Measurements from ENCODE around the gene LRRC8B. TPM values are rescaled to one million over a fixed set of nuclear protein-coding genes. Genes with fewer than 3 reads are reported as not detected.

LRRC8B gene
- total RNA-seq, 2 donors from 2014 or later, result 39.2 to 39.4 TPM

DNA sequence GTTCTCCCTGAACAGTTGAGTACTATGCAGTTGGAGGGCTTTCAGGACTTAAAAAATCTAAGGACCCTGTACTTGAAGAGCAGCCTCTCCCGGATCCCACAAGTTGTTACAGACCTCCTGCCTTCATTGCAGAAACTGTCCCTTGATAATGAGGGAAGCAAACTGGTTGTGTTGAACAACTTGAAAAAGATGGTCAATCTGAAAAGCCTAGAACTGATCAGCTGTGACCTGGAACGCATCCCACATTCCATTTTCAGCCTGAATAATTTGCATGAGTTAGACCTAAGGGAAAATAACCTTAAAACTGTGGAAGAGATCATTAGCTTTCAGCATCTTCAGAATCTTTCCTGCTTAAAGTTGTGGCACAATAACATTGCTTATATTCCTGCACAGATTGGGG is 59.6 kb downstream of the LRRC8B start:
- TF ChIP-seq, protein P1, sequence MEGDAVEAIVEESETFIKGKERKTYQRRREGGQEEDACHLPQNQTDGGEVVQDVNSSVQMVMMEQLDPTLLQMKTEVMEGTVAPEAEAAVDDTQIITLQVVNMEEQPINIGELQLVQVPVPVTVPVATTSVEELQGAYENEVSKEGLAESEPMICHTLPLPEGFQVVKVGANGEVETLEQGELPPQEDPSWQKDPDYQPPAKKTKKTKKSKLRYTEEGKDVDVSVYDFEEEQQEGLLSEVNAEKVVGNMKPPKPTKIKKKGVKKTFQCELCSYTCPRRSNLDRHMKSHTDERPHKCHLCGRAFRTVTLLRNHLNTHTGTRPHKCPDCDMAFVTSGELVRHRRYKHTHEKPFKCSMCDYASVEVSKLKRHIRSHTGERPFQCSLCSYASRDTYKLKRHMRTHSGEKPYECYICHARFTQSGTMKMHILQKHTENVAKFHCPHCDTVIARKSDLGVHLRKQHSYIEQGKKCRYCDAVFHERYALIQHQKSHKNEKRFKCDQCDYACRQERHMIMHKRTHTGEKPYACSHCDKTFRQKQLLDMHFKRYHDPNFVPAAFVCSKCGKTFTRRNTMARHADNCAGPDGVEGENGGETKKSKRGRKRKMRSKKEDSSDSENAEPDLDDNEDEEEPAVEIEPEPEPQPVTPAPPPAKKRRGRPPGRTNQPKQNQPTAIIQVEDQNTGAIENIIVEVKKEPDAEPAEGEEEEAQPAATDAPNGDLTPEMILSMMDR (conservative IDR thresholded peaks at IDR 0.05), result no peak
- Histone ChIP-seq H3K27me3 (ENCODE audit: control insufficient read depth, insufficient read depth, low read length, poor library complexity, severe bottlenecking) (no peaks in the 10 kb centered on the region), H3K9ac (ENCODE audit: extremely low read depth, low read length, poor library complexity, severe bottlenecking) (no peak overlapping the region), H3K9me3 (ENCODE audit: control insufficient read depth, low read length) (no peaks in the 10 kb centered on the region), H3K36me3 (ENCODE audit: control insufficient read depth, insufficient read depth, low read length) (peaks cover 77% of the 10 kb centered on the region), H3K27ac (ENCODE audit: low read depth, low read length) (no peak overlapping the region), H3K4me3 (ENCODE audit: low read length) (no peak overlapping the region), H3K4me1 (ENCODE audit: control insufficient read depth, insufficient read depth, low read length) (no peaks in the 10 kb centered on the region)
- H3K4me1 Mint-ChIP-seq, result peaks cover 8% of the 10 kb centered on the region
- H3K36me3 Mint-ChIP-seq (ENCODE audit: low read depth), result peaks cover 67% of the 10 kb centered on the region
- no peak overlapping the region for H3K4me3 Mint-ChIP-seq
- no peaks in the 10 kb centered on the region for H3K9me3 Mint-ChIP-seq
- H3K27me3 Mint-ChIP-seq (ENCODE audit: insufficient read depth), result no peaks in the 10 kb centered on the region
- no peak for DNase-seq
- 95 to 100% methylated on average over 2 of the region's 2 CpGs for WGBS, 2 experiments (ENCODE audit: insufficient coverage in 1 of 2, insufficient read length in 1 of 2)
- no peak overlapping the region for H3K27ac Mint-ChIP-seq

DNA sequence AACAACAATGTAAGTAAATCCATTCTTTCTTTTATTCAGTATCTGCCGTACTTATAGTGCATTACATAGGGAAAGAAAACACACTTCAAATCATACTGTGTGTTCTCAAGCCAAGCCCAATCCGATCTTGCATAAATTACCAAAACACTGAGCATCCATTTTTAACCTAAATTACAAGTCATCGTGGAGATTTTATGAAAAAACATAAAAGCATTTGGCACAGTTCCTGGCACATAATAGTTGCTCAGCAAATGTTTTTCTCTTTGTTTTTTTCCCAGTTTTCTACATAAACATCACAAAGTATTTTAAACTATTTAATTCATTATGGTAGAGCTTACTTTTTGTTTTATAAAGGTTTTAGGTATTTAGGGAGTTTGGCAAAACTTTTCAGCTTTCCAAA is 60.2 kb downstream of the LRRC8B start:
- 91 to 93% methylated on average over 2 to 3 of the region's 3 CpGs for WGBS, 2 experiments (ENCODE audit: insufficient coverage in 1 of 2, insufficient read length in 1 of 2)
- Mint-ChIP-seq H3K9me3 (no peaks in the 10 kb centered on the region), H3K27me3 (ENCODE audit: insufficient read depth) (no peaks in the 10 kb centered on the region), H3K27ac (no peak overlapping the region), H3K4me3 (no peak overlapping the region), H3K4me1 (peaks cover 6% of the 10 kb centered on the region), H3K36me3 (ENCODE audit: low read depth) (peaks cover 63% of the 10 kb centered on the region)
- Histone ChIP-seq H3K9me3 (ENCODE audit: control insufficient read depth, low read length) (no peaks in the 10 kb centered on the region), H3K27ac (ENCODE audit: low read depth, low read length) (no peak overlapping the region), H3K4me1 (ENCODE audit: control insufficient read depth, insufficient read depth, low read length) (no peaks in the 10 kb centered on the region), H3K27me3 (ENCODE audit: control insufficient read depth, insufficient read depth, low read length, poor library complexity, severe bottlenecking) (no peaks in the 10 kb centered on the region), H3K9ac (ENCODE audit: extremely low read depth, low read length, poor library complexity, severe bottlenecking) (no peak overlapping the region), H3K4me3 (ENCODE audit: low read length) (no peak overlapping the region), H3K36me3 (ENCODE audit: control insufficient read depth, insufficient read depth, low read length) (peaks cover 76% of the 10 kb centered on the region)
- no peak for DNase-seq
- TF ChIP-seq, protein P1 (conservative IDR thresholded peaks at IDR 0.05), result no peak

DNA sequence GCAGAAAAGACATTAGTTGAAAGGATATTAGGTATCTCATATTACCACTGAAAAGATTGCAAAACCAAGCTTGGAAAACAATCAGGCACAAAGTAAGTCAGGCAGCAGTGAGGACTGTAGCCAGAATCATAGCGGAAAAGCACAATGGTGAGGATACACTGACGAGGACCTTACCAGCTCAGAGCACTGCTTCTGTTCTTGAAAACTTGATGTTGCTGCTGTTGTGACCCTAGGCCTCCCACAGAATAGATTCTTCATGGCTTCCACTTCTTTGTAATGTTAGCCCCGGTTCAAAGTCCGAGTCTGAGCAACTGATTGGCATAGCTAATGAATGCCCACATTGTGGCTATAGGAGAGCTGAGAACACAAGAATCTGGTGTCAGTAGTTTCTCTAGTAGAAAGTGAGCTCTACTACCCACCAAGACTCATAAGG is 63.1 kb downstream of the LRRC8B start:
- TF ChIP-seq, protein P1 (conservative IDR thresholded peaks at IDR 0.05), result no peak
- WGBS, 2 experiments (ENCODE audit: insufficient coverage in 1 of 2, insufficient read length in 1 of 2), result 94% methylated on average over 2 to 4 of the region's 4 CpGs
- Histone ChIP-seq H3K36me3 (ENCODE audit: control insufficient read depth, insufficient read depth, low read length) (peaks cover 60% of the 10 kb centered on the region), H3K4me3 (ENCODE audit: low read length) (no peak overlapping the region), H3K27me3 (ENCODE audit: control insufficient read depth, insufficient read depth, low read length, poor library complexity, severe bottlenecking) (no peaks in the 10 kb centered on the region), H3K4me1 (ENCODE audit: control insufficient read depth, insufficient read depth, low read length) (no peaks in the 10 kb centered on the region), H3K9me3 (ENCODE audit: control insufficient read depth, low read length) (no peaks in the 10 kb centered on the region), H3K9ac (ENCODE audit: extremely low read depth, low read length, poor library complexity, severe bottlenecking) (no peak overlapping the region), H3K27ac (ENCODE audit: low read depth, low read length) (peak overlapping the region; percentile 40)
- DNase-seq, result no peak
- H3K9me3 Mint-ChIP-seq, result no peaks in the 10 kb centered on the region
- no peak overlapping the region for H3K4me3 Mint-ChIP-seq
- H3K27ac Mint-ChIP-seq, result no peak overlapping the region
- peaks cover 43% of the 10 kb centered on the region for H3K36me3 Mint-ChIP-seq (ENCODE audit: low read depth)
- no peaks in the 10 kb centered on the region for H3K27me3 Mint-ChIP-seq (ENCODE audit: insufficient read depth)
- peaks cover 12% of the 10 kb centered on the region for H3K4me1 Mint-ChIP-seq
